Epithelial cell of prostate (primary cell): ENCODE data around the gene GALNT1.

ENCODE experiments used
- DNase-seq: peaks from one replicate; pipeline ENCODE4 v3.0.0-alpha.2; 2011; ENCODE audit warnings: low read depth, low spot score
- H3K27ac ChIP-seq: fragments of 450-650 bp; 2 replicates; pipeline ENCODE4 v1.5.1; 2017; ENCODE audit warnings: mild to moderate bottlenecking

The GALNT1 gene

GRCh38 chr18:35746826-35747339 is 165.3 kb downstream of the GALNT1 start:
- DNase-seq = no peak
- peak overlapping the region; percentile 16 for H3K27ac ChIP-seq

GRCh38 chr18:35747894-35748472 is 166.4 kb downstream of the GALNT1 start:
- no peak overlapping the region for H3K27ac ChIP-seq
- no peak for DNase-seq

GRCh38 chr18:35749701-35750100 is 168.2 kb downstream of the GALNT1 start:
- DNase-seq = peak; percentile 33
- peak overlapping the region; percentile 45 for H3K27ac ChIP-seq

- H3K27ac ChIP-seq = no peak overlapping the region
- DNase-seq = no peak
Observed at GRCh38 chr18:35750929-35751328, 169.4 kb downstream of the GALNT1 start.

GRCh38 chr18:35753306-35753910 is 171.9 kb downstream of the GALNT1 start:
- no peak for DNase-seq
- peak overlapping the region; percentile 28 for H3K27ac ChIP-seq

- DNase-seq = no peak
- H3K27ac ChIP-seq = no peak overlapping the region
Observed at GRCh38 chr18:35754464-35754863, 172.9 kb downstream of the GALNT1 start.

- no peak overlapping the region for H3K27ac ChIP-seq
- DNase-seq = no peak
Observed at GRCh38 chr18:35755369-35755768, 173.8 kb downstream of the GALNT1 start.

- DNase-seq = no peak
Observed at GRCh38 chr18:35756506-35757117, 175.1 kb downstream of the GALNT1 start.

More at GRCh38 chr18:35756506-35757117, 175.1 kb downstream of the GALNT1 start:
- no peak overlapping the region for H3K27ac ChIP-seq
